Naive thymus-derived CD4-positive, alpha-beta T cell (primary cell): ENCODE results near the gene TBCD. TPM values are rescaled to one million over a fixed set of nuclear protein-coding genes. Genes with fewer than 3 reads are reported as not detected.

ENCODE experiments used
- ATAC-seq: fragments of 150-1000 bp; cut with Tn5 transposase; 2 replicates; pipeline ENCODE4 v1.10.0; 2021; ENCODE audit warnings: mild to moderate bottlenecking, moderate library complexity
- CTCF ChIA-PET: fragments of 350-600 bp; sonication (Branson Sonifier 250); formaldehyde crosslinking; loops from one replicate; lab custom pipeline; 2021; ENCODE audit warnings: antibody characterized with exemption; lab: Charles Lee
- POLR2A ChIA-PET: fragments of 350-600 bp; sonication (Branson Sonifier 250); formaldehyde crosslinking; loops from one replicate; lab custom pipeline; 2021; ENCODE audit warnings: antibody characterized with exemption, inconsistent platforms; lab: Charles Lee
- DNase-seq, 9 donors: peaks; one replicate each; pipeline versions ENCODE4 v3.0.0 to v3.0.0-alpha.2; 2020 to 2022; ENCODE audit warnings: mixed read lengths in 1 of 9
- H3K27ac ChIP-seq: one replicate; pipeline ENCODE4 v1.7.0; 2013; ENCODE audit warnings: mild to moderate bottlenecking, low read depth, low read length, moderate library complexity
- H3K27me3 ChIP-seq, 2 donors: one replicate each; pipeline ENCODE4 v1.7.0; 2013; ENCODE audit warnings: low read length in 2 of 2, mild to moderate bottlenecking in 2 of 2, moderate library complexity in 2 of 2; ENCODE audit not compliant: control insufficient read depth in 2 of 2, insufficient read depth in 2 of 2
- H3K36me3 ChIP-seq, 3 experiments: 1 replicate in 2 of 3; 2 replicates in 1 of 3; pipeline ENCODE4 v1.7.0; 2013; ENCODE audit warnings: low read length in 3 of 3, mild to moderate bottlenecking in 3 of 3, moderate library complexity in 1 of 3; ENCODE audit not compliant: insufficient read depth in 3 of 3, control insufficient read depth in 2 of 3
- H3K4me1 ChIP-seq, 2 donors: one replicate each; pipeline ENCODE4 v1.7.0; 2013; ENCODE audit warnings: low read length in 2 of 2, mild to moderate bottlenecking in 2 of 2, moderate library complexity in 1 of 2; ENCODE audit not compliant: control insufficient read depth in 2 of 2, insufficient read depth in 2 of 2
- H3K4me3 ChIP-seq: 2 replicates; pipeline ENCODE4 v1.7.0; 2013; ENCODE audit warnings: mild to moderate bottlenecking, low read length
- H3K9me3 ChIP-seq, 3 experiments: 1 replicate in 2 of 3; 2 replicates in 1 of 3; pipeline ENCODE4 v1.7.0; 2013; ENCODE audit warnings: low read length in 3 of 3; ENCODE audit not compliant: control insufficient read depth in 2 of 3
- H3K27ac Mint-ChIP-seq, 9 donors: one replicate each; pipeline ENCODE4 v1.8.0; 2020 to 2022; ENCODE audit warnings: mixed read lengths in 9 of 9, mild to moderate bottlenecking in 8 of 9, moderate library complexity in 5 of 9, inconsistent platforms in 2 of 9
- H3K27me3 Mint-ChIP-seq, 5 donors: one replicate each; pipeline ENCODE4 v1.8.0; 2021 to 2022; ENCODE audit warnings: mixed read lengths in 5 of 5, mild to moderate bottlenecking in 1 of 5
- H3K36me3 Mint-ChIP-seq, 5 donors: one replicate each; pipeline ENCODE4 v1.8.0; 2020 to 2022; ENCODE audit warnings: mixed read lengths in 5 of 5, mild to moderate bottlenecking in 3 of 5, inconsistent platforms in 1 of 5
- H3K4me1 Mint-ChIP-seq, 7 donors: one replicate each; pipeline ENCODE4 v1.8.0; 2020 to 2022; ENCODE audit warnings: mixed read lengths in 7 of 7, mild to moderate bottlenecking in 3 of 7, inconsistent platforms in 1 of 7
- H3K4me3 Mint-ChIP-seq, 10 donors: one replicate each; pipeline ENCODE4 v1.8.0; 2020 to 2022; ENCODE audit warnings: mild to moderate bottlenecking in 10 of 10, mixed read lengths in 10 of 10, moderate library complexity in 6 of 10, inconsistent platforms in 2 of 10
- H3K9me3 Mint-ChIP-seq, 11 donors: one replicate each; pipeline ENCODE4 v1.8.0; 2020 to 2022; ENCODE audit warnings: mixed read lengths in 11 of 11, mild to moderate bottlenecking in 4 of 11, inconsistent platforms in 1 of 11, moderate library complexity in 1 of 11
- intact Hi-C, 2 donors: fragments of 100-400 bp; cut with micrococcal nuclease; formaldehyde crosslinking; loops; one replicate each; pipeline ENCODE4 v1.15.1; 2023
- polyA plus RNA-seq, 2 donors: library from polyadenylated mRNA; unstranded; fragments of 300-500 nt; fragmentation: Illumina TruSeq; gene quantifications; one replicate each; pipeline ENCODE4 v1.2.3, GENCODE V29; 2021
- total RNA-seq, 6 experiments: library from RNA in 5 of 6; stranded (reverse) in 5 of 6; gene quantifications; 1 replicate in 5 of 6; 2 replicates in 1 of 6; pipeline ENCODE4 v1.2.3 and lab custom pipeline; 2021 to 2026

Gene TBCD
- total and polyA plus RNA-seq, 7 experiments from 2014 or later, result 61.5 to 255 (median 123) TPM

- CTCF ChIA-PET, result no interaction called here
These were observed 221.7 kb downstream of the TBCD start for GRCh38 chr17:82973456-82974135.

GRCh38 chr17:82974136-82974952, 222.5 kb downstream of the TBCD start:
- Histone ChIP-seq H3K4me3 (no peak overlapping the region), H3K4me1 (peaks cover 13 to 18% of the 10 kb centered on the region in 2 donors), H3K27me3 (no peaks in the 10 kb centered on the region), H3K27ac (no peak overlapping the region), H3K36me3 (no peaks in the 10 kb centered on the region), H3K9me3 (no peaks in the 10 kb centered on the region)
- Mint-ChIP-seq H3K27ac (no peak overlapping the region), H3K4me1 (peaks cover 14 to 23% (median 17%) of the 10 kb centered on the region in 7 donors), H3K4me3 (peak overlapping the region in 1 of 10 donors; percentile 25), H3K9me3 (no peaks in the 10 kb centered on the region), H3K27me3 (no peaks in the 10 kb centered on the region), H3K36me3 (peaks cover 0 to 4% (median 0%) of the 10 kb centered on the region in 5 donors)
- intact Hi-C loops, result no loop called here
- no peak for DNase-seq
- ChIA-PET POLR2A (no interaction called here), CTCF (no interaction called here)
- ATAC-seq, result no peak

More at GRCh38 chr17:82973456-82974135, 221.7 kb downstream of the TBCD start:
- no peak overlapping the region for H3K4me3 Mint-ChIP-seq
- H3K4me1 Mint-ChIP-seq, result peaks cover 7 to 16% (median 9%) of the 10 kb centered on the region in 7 donors
- H3K4me3 ChIP-seq, result no peak overlapping the region
- intact Hi-C loops, result no loop called here
- no peaks in the 10 kb centered on the region for H3K9me3 ChIP-seq
- DNase-seq (no peak), ATAC-seq (no peak)
- H3K27me3 ChIP-seq, result no peaks in the 10 kb centered on the region
- H3K4me1 ChIP-seq, result peaks cover 8 to 10% of the 10 kb centered on the region in 2 donors
- no peaks in the 10 kb centered on the region for H3K36me3 ChIP-seq
- POLR2A ChIA-PET, result no interaction called here
- H3K27ac ChIP-seq, result no peak overlapping the region
- no peaks in the 10 kb centered on the region for H3K27me3 Mint-ChIP-seq
- no peak overlapping the region for H3K27ac Mint-ChIP-seq
- H3K9me3 Mint-ChIP-seq, result no peaks in the 10 kb centered on the region
- H3K36me3 Mint-ChIP-seq, result peaks cover 0 to 4% (median 0%) of the 10 kb centered on the region in 5 donors

GRCh38 chr17:82976982-82977488, 225.2 kb downstream of the TBCD start:
- peaks cover 0 to 4% (median 0%) of the 10 kb centered on the region in 5 donors for H3K36me3 Mint-ChIP-seq
- no peak overlapping the region for H3K27ac ChIP-seq
- H3K9me3 Mint-ChIP-seq, result no peaks in the 10 kb centered on the region
- H3K36me3 ChIP-seq, result no peaks in the 10 kb centered on the region
- ATAC-seq (no peak), DNase-seq (no peak)
- H3K4me1 Mint-ChIP-seq, result peaks cover 19 to 36% (median 25%) of the 10 kb centered on the region in 7 donors
- H3K27ac Mint-ChIP-seq, result peak overlapping the region in 1 of 9 donors; percentile 55
- intact Hi-C loops, result no loop called here
- no peak overlapping the region for H3K4me3 ChIP-seq
- H3K27me3 Mint-ChIP-seq, result no peaks in the 10 kb centered on the region
- ChIA-PET CTCF (no interaction called here), POLR2A (no interaction called here)
- H3K27me3 ChIP-seq, result no peaks in the 10 kb centered on the region
- H3K4me3 Mint-ChIP-seq, result no peak overlapping the region
- no peaks in the 10 kb centered on the region for H3K9me3 ChIP-seq
- peaks cover 13 to 19% of the 10 kb centered on the region in 2 donors for H3K4me1 ChIP-seq

DNA sequence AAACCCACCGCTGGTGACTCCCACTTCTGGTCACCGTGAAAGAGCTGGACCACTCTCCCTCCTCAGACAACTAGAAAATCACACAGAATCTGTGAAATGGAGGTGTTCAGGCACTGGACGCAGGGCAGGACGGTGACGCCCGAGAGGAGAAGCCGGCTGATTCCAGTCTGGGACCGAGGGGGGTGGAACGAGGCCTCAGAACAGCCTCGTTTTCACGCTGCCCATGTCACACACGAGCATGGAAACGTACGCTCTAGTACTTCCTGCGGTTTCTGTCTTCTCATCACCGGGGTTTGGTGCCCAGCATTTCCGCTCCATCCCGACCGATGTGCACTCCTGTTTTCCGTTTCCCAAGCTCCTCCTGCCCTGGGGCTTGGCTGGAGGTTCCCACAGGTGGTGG, 225.7 kb downstream of the TBCD start:
- peak overlapping the region in 1 of 9 donors; percentile 42 for H3K27ac Mint-ChIP-seq
- intact Hi-C loops, result no loop called here
- CTCF ChIA-PET, result no interaction called here

DNA sequence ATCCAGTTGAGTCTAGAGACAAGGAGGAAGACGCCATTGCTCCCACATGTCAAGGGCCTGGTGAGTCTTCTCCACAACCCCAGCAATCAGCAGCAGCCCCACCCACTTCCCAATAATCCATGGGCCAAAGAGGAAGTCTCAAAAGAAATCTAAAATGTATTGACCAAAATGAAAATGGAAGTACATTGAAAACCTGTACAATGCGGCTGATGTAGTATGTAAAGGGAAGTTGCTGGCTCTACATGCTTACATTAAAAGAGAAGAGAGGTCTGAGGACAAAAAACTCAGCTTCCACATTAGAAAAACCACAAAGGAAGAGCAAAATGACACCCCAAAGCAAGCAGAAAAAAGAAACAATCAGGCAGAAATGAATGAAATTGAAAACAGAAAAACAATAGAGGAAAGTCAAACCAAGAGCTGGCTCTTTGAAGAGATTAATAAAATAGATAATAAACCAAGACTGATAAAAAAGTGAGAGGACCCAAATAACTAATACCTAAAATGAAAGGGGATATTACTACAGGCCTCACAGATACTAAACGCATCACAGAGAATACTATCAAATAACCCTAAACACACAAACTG, 227.0 kb downstream of the TBCD start:
- ChIA-PET CTCF (interaction anchor here (1.0 kb wide), 1 partner anchor 222 kb away, joined by 3 read pairs; no protein-coding TSS in a partner anchor), POLR2A (interaction anchor here (1.1 kb wide), 1 partner anchor 72 kb away, joined by 3 read pairs; no protein-coding TSS in a partner anchor)
- Mint-ChIP-seq H3K4me1 (peaks cover 19 to 36% (median 28%) of the 10 kb centered on the region in 7 donors), H3K4me3 (peak overlapping the region in 9 of 10 donors; percentile 45 to 75 (median 69)), H3K9me3 (no peaks in the 10 kb centered on the region), H3K36me3 (peaks cover 0 to 6% (median 0%) of the 10 kb centered on the region in 5 donors), H3K27ac (peak overlapping the region; percentile 23 to 88 (median 49)), H3K27me3 (no peaks in the 10 kb centered on the region)
- peaks cover 13 to 19% of the 10 kb centered on the region in 2 donors for H3K4me1 ChIP-seq
- no peaks in the 10 kb centered on the region for H3K9me3 ChIP-seq
- no peak overlapping the region for H3K27ac ChIP-seq
- H3K4me3 ChIP-seq, result peak overlapping the region; percentile 29
- peak; percentile 84 for ATAC-seq
- no peaks in the 10 kb centered on the region for H3K36me3 ChIP-seq
- intact Hi-C loops, result no loop called here
- DNase-seq, result peak in 6 of 9 donors; percentile 28 to 64 (median 49)
- H3K27me3 ChIP-seq, result no peaks in the 10 kb centered on the region

More for the DNA sequence above, 225.7 kb downstream of the TBCD start:
- Histone ChIP-seq H3K27ac (no peak overlapping the region), H3K4me1 (peaks cover 13 to 19% of the 10 kb centered on the region in 2 donors), H3K36me3 (no peaks in the 10 kb centered on the region), H3K4me3 (no peak overlapping the region), H3K27me3 (no peaks in the 10 kb centered on the region), H3K9me3 (no peaks in the 10 kb centered on the region)
- DNase-seq (no peak), ATAC-seq (no peak)
- no peaks in the 10 kb centered on the region for H3K9me3 Mint-ChIP-seq
- no peaks in the 10 kb centered on the region for H3K27me3 Mint-ChIP-seq
- H3K4me3 Mint-ChIP-seq, result no peak overlapping the region
- POLR2A ChIA-PET, result no interaction called here
- H3K4me1 Mint-ChIP-seq, result peaks cover 19 to 36% (median 25%) of the 10 kb centered on the region in 7 donors
- H3K36me3 Mint-ChIP-seq, result peaks cover 0 to 4% (median 0%) of the 10 kb centered on the region in 5 donors

GRCh38 chr17:82979718-82980117, 227.9 kb downstream of the TBCD start:
- H3K4me1 ChIP-seq, result peaks cover 15 to 19% of the 10 kb centered on the region in 2 donors
- Mint-ChIP-seq H3K4me1 (peaks cover 24 to 36% (median 30%) of the 10 kb centered on the region in 7 donors), H3K27me3 (no peaks in the 10 kb centered on the region), H3K27ac (peak overlapping the region in 4 of 9 donors; percentile 28 to 88 (median 40)), H3K36me3 (peaks cover 0 to 6% (median 0%) of the 10 kb centered on the region in 5 donors), H3K4me3 (no peak overlapping the region), H3K9me3 (no peaks in the 10 kb centered on the region)
- CTCF ChIA-PET, result no interaction called here
- no peak for DNase-seq
- H3K27me3 ChIP-seq, result no peaks in the 10 kb centered on the region
- ATAC-seq, result no peak
- no peak overlapping the region for H3K27ac ChIP-seq
- no peaks in the 10 kb centered on the region for H3K9me3 ChIP-seq
- H3K36me3 ChIP-seq, result no peaks in the 10 kb centered on the region
- H3K4me3 ChIP-seq, result no peak overlapping the region
- intact Hi-C loops, result no loop called here
- POLR2A ChIA-PET, result no interaction called here
